ENCODE measurements around the gene ADAM30. TPM values are rescaled to one million over a fixed set of nuclear protein-coding genes. Genes with fewer than 3 reads are reported as not detected.

The ADAM30 gene
- not detected for polyA plus RNA-seq (2013, experiment 1 of 2)
- polyA plus RNA-seq (2013, experiment 2 of 2) = not detected

DNA sequence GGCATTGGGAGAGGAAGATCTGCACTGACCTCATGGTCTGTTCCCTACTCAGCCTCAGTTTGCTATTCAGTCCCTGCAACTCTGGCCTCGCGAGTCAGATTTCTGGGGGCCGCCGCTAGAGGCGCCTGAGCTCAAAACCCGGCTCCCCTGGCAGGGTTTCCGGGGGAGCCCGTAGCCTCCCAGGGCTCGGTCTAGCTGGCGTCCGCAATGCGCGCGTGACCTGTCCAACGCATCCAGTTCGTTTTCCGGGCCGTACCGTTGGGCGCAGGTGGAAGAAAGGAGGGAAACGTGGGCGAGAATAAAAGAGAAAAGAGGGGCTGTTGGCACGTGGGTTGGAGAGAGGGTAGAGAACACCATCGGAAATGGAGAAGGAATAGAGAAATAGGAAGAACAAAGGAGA lies at the start of gene ADAM30:
TSS of gene ADAM30 (minus strand) at position 213 of the 400 bp plus-strand sequence. CDS start at position 34, 179 bp downstream.
- no peak within 1 kb of the TSS for H3K18ac ChIP-seq (ENCODE audit: low read depth in 1 of 2, low read length in 2 of 2)
- H3K9me3 ChIP-seq (ENCODE audit: control insufficient read depth, low read length) = no peaks in the 10 kb centered on the region
- H2BK15ac ChIP-seq (ENCODE audit: low read depth, poor library complexity, severe bottlenecking) = no peak within 1 kb of the TSS
- no peak within 1 kb of the TSS for H2BK120ac ChIP-seq (ENCODE audit: low read depth, low read length)
- no peak within 1 kb of the TSS for H2BK12ac ChIP-seq (ENCODE audit: low read length in 2 of 2)
- H3K4me3 ChIP-seq (ENCODE audit: insufficient read depth in 1 of 2, low read depth in 1 of 2, low read length in 2 of 2) = no peak within 1 kb of the TSS
- peaks cover 5 to 15% of the 10 kb centered on the region in 2 experiments for H3K27me3 ChIP-seq (ENCODE audit: control insufficient read depth in 1 of 2, insufficient read depth in 1 of 2, low read length in 2 of 2)
- no peak within 1 kb of the TSS for H2BK5ac ChIP-seq (ENCODE audit: low read depth, low read length, poor library complexity, severe bottlenecking)
- H2AK5ac ChIP-seq (ENCODE audit: low read length, severe bottlenecking) = no peak within 1 kb of the TSS
- no peaks in the 10 kb centered on the region for H3K36me3 ChIP-seq (ENCODE audit: control insufficient read depth in 1 of 2, insufficient read depth in 2 of 2, low read depth in 1 of 2, low read length in 2 of 2)
- no peak within 1 kb of the TSS for H2AFZ ChIP-seq (ENCODE audit: low read depth, low read length)
- no peak within 1 kb of the TSS for H3K14ac ChIP-seq (ENCODE audit: low read length in 2 of 2)
- H4K8ac ChIP-seq (ENCODE audit: low read length) = no peak within 1 kb of the TSS
- H3K4me2 ChIP-seq (ENCODE audit: low read length, poor library complexity, severe bottlenecking) = no peak within 1 kb of the TSS
- H3K79me1 ChIP-seq (replicated peaks; ENCODE audit: low read length, poor library complexity, severe bottlenecking) = no peaks in the 10 kb centered on the region
- no peak within 1 kb of the TSS for H3K4ac ChIP-seq (ENCODE audit: low read depth in 1 of 2, low read length in 2 of 2)
- WGBS = 72% methylated on average over 24 of the region's 24 CpGs
- no peaks in the 10 kb centered on the region for H3K4me1 ChIP-seq (ENCODE audit: control insufficient read depth, insufficient read depth, low read depth, low read length)
- H4K91ac ChIP-seq (ENCODE audit: low read length) = no peak within 1 kb of the TSS
- DNase-seq = no peak
- H3K9ac ChIP-seq (ENCODE audit: low read length) = no peak within 1 kb of the TSS
- no peak within 1 kb of the TSS for H3K23ac ChIP-seq (ENCODE audit: low read length in 2 of 2)
- H3K27ac ChIP-seq (ENCODE audit: low read length, poor library complexity, severe bottlenecking) = no peak within 1 kb of the TSS

DNA sequence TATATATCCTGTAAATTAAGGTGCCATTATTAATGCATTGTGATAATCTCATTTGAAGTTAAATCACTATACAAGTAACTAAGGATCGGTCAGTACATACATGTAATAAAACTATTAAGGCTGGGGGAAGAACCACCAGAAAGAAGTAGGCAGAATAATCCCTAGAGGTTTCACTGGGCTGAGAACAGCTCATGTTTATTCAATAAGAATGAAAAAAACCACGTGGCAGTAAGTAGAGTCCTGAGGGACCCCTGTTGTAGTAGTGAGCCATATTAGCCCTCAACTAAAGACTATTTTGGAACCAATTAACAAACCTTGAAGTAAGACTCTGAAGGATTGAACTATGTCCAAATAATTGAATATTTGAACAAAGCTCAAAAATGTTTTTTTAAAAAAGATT lies 46.9 kb upstream of the ADAM30 start:
- H2BK5ac ChIP-seq (ENCODE audit: low read depth, low read length, poor library complexity, severe bottlenecking) = no peak overlapping the region
- H3K36me3 ChIP-seq (ENCODE audit: control insufficient read depth in 1 of 2, insufficient read depth in 2 of 2, low read depth in 1 of 2, low read length in 2 of 2) = peaks cover 12 to 54% of the 10 kb centered on the region in 2 experiments
- no peak overlapping the region for H3K9ac ChIP-seq (ENCODE audit: low read length)
- no peak for DNase-seq
- no peak overlapping the region for H4K91ac ChIP-seq (ENCODE audit: low read length)
- H3K27me3 ChIP-seq (ENCODE audit: control insufficient read depth in 1 of 2, insufficient read depth in 1 of 2, low read length in 2 of 2) = no peaks in the 10 kb centered on the region
- H2BK15ac ChIP-seq (ENCODE audit: low read depth, poor library complexity, severe bottlenecking) = no peak overlapping the region
- no peak overlapping the region for H2AFZ ChIP-seq (ENCODE audit: low read depth, low read length)
- H3K9me3 ChIP-seq (ENCODE audit: control insufficient read depth, low read length) = no peaks in the 10 kb centered on the region
- no peak overlapping the region for H3K4me2 ChIP-seq (ENCODE audit: low read length, poor library complexity, severe bottlenecking)
- no peak overlapping the region for H4K8ac ChIP-seq (ENCODE audit: low read length)
- H3K4me3 ChIP-seq (ENCODE audit: insufficient read depth in 1 of 2, low read depth in 1 of 2, low read length in 2 of 2) = no peak overlapping the region
- no peak overlapping the region for H2BK120ac ChIP-seq (ENCODE audit: low read depth, low read length)
- no peak overlapping the region for H3K4ac ChIP-seq (ENCODE audit: low read depth in 1 of 2, low read length in 2 of 2)
- H3K14ac ChIP-seq (ENCODE audit: low read length in 2 of 2) = no peak overlapping the region
- no peak overlapping the region for H3K27ac ChIP-seq (ENCODE audit: low read length, poor library complexity, severe bottlenecking)
- no peak overlapping the region for H3K23ac ChIP-seq (ENCODE audit: low read length in 2 of 2)
- H2BK12ac ChIP-seq (ENCODE audit: low read length in 2 of 2) = no peak overlapping the region
- H3K79me1 ChIP-seq (replicated peaks; ENCODE audit: low read length, poor library complexity, severe bottlenecking) = peaks cover 13% of the 10 kb centered on the region
- H3K4me1 ChIP-seq (ENCODE audit: control insufficient read depth, insufficient read depth, low read depth, low read length) = no peaks in the 10 kb centered on the region
- no peak overlapping the region for H2AK5ac ChIP-seq (ENCODE audit: low read length, severe bottlenecking)
- WGBS = no CpG with 5 or more reads among the region's 2 CpGs
- H3K18ac ChIP-seq (ENCODE audit: low read depth in 1 of 2, low read length in 2 of 2) = no peak overlapping the region

GRCh38 chr1:119941392-119941791 lies 45.1 kb upstream of the ADAM30 start:
- Histone ChIP-seq H3K27me3 (ENCODE audit: control insufficient read depth in 1 of 2, insufficient read depth in 1 of 2, low read length in 2 of 2) (no peaks in the 10 kb centered on the region), H4K8ac (ENCODE audit: low read length) (no peak overlapping the region), H3K4me1 (ENCODE audit: control insufficient read depth, insufficient read depth, low read depth, low read length) (no peaks in the 10 kb centered on the region), H3K4me3 (ENCODE audit: insufficient read depth in 1 of 2, low read depth in 1 of 2, low read length in 2 of 2) (no peak overlapping the region), H3K9ac (ENCODE audit: low read length) (no peak overlapping the region), H3K4ac (ENCODE audit: low read depth in 1 of 2, low read length in 2 of 2) (no peak overlapping the region), H2BK120ac (ENCODE audit: low read depth, low read length) (no peak overlapping the region), H2BK5ac (ENCODE audit: low read depth, low read length, poor library complexity, severe bottlenecking) (no peak overlapping the region), H2BK12ac (ENCODE audit: low read length in 2 of 2) (no peak overlapping the region), H2BK15ac (ENCODE audit: low read depth, poor library complexity, severe bottlenecking) (no peak overlapping the region), H4K91ac (ENCODE audit: low read length) (no peak overlapping the region), H3K27ac (ENCODE audit: low read length, poor library complexity, severe bottlenecking) (no peak overlapping the region), H2AFZ (ENCODE audit: low read depth, low read length) (no peak overlapping the region), H3K79me1 (replicated peaks; ENCODE audit: low read length, poor library complexity, severe bottlenecking) (peaks cover 14% of the 10 kb centered on the region), H3K36me3 (ENCODE audit: control insufficient read depth in 1 of 2, insufficient read depth in 2 of 2, low read depth in 1 of 2, low read length in 2 of 2) (peaks cover 20 to 64% of the 10 kb centered on the region in 2 experiments), H3K4me2 (ENCODE audit: low read length, poor library complexity, severe bottlenecking) (no peak overlapping the region), H3K23ac (ENCODE audit: low read length in 2 of 2) (no peak overlapping the region), H3K9me3 (ENCODE audit: control insufficient read depth, low read length) (no peaks in the 10 kb centered on the region), H3K18ac (ENCODE audit: low read depth in 1 of 2, low read length in 2 of 2) (no peak overlapping the region), H3K14ac (ENCODE audit: low read length in 2 of 2) (no peak overlapping the region), H2AK5ac (ENCODE audit: low read length, severe bottlenecking) (no peak overlapping the region)
- no peak for DNase-seq
- 91% methylated on average over 4 of the region's 4 CpGs for WGBS

- peaks cover 27 to 71% of the 10 kb centered on the region in 2 experiments for H3K36me3 ChIP-seq (ENCODE audit: control insufficient read depth in 1 of 2, insufficient read depth in 2 of 2, low read depth in 1 of 2, low read length in 2 of 2)
These were observed 44.4 kb upstream of the ADAM30 start for GRCh38 chr1:119940697-119941096.

More at GRCh38 chr1:119940697-119941096, 44.4 kb upstream of the ADAM30 start:
- H4K8ac ChIP-seq (ENCODE audit: low read length) = no peak overlapping the region
- H3K27ac ChIP-seq (ENCODE audit: low read length, poor library complexity, severe bottlenecking) = no peak overlapping the region
- H2AFZ ChIP-seq (ENCODE audit: low read depth, low read length) = no peak overlapping the region
- H3K79me1 ChIP-seq (replicated peaks; ENCODE audit: low read length, poor library complexity, severe bottlenecking) = peaks cover 19% of the 10 kb centered on the region
- H2BK12ac ChIP-seq (ENCODE audit: low read length in 2 of 2) = no peak overlapping the region
- H2BK120ac ChIP-seq (ENCODE audit: low read depth, low read length) = no peak overlapping the region
- H3K18ac ChIP-seq (ENCODE audit: low read depth in 1 of 2, low read length in 2 of 2) = no peak overlapping the region
- no peak overlapping the region for H2AK5ac ChIP-seq (ENCODE audit: low read length, severe bottlenecking)
- no peak for DNase-seq
- no peak overlapping the region for H3K23ac ChIP-seq (ENCODE audit: low read length in 2 of 2)
- H3K27me3 ChIP-seq (ENCODE audit: control insufficient read depth in 1 of 2, insufficient read depth in 1 of 2, low read length in 2 of 2) = no peaks in the 10 kb centered on the region
- H2BK15ac ChIP-seq (ENCODE audit: low read depth, poor library complexity, severe bottlenecking) = no peak overlapping the region
- H3K4me2 ChIP-seq (ENCODE audit: low read length, poor library complexity, severe bottlenecking) = no peak overlapping the region
- no peak overlapping the region for H2BK5ac ChIP-seq (ENCODE audit: low read depth, low read length, poor library complexity, severe bottlenecking)
- no peak overlapping the region for H3K4me3 ChIP-seq (ENCODE audit: insufficient read depth in 1 of 2, low read depth in 1 of 2, low read length in 2 of 2)
- H3K9ac ChIP-seq (ENCODE audit: low read length) = no peak overlapping the region
- H3K14ac ChIP-seq (ENCODE audit: low read length in 2 of 2) = no peak overlapping the region
- no peak overlapping the region for H4K91ac ChIP-seq (ENCODE audit: low read length)
- H3K4me1 ChIP-seq (ENCODE audit: control insufficient read depth, insufficient read depth, low read depth, low read length) = no peaks in the 10 kb centered on the region
- H3K9me3 ChIP-seq (ENCODE audit: control insufficient read depth, low read length) = no peaks in the 10 kb centered on the region
- no peak overlapping the region for H3K4ac ChIP-seq (ENCODE audit: low read depth in 1 of 2, low read length in 2 of 2)
